Endometrium (tissue), 2 donors: Measurements from ENCODE around the gene CRACR2A.

Experiments used
- FAIRE-seq: peaks from 2 replicates; lab custom pipeline; 2012; peaks lifted over from hg19 to GRCh38; lab: Jason Lieb, UNC
- donor health status: control.
- donor health status: control.

The CRACR2A gene

GRCh38 chr12:3723916-3724805, 28.7 kb downstream of the CRACR2A start:
- no peak for FAIRE-seq

DNA sequence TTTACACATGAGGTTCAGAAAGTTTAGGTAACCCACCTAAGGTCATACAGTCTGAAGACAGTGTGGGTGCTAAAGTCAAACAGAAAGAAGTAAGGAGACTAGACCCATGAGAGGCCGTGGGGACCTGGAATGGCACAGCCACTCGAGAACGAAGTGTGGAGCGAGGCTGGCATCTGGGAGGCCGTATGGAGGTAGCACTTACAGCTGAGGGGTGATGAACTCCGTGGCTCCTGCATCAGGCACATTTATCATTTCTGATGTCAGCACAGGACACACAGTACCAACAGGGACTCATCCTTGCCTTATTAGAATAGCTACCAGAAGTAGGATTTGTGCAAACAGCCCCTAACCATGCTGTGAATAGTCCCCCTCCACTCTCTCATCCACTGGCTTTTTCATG, 30.5 kb downstream of the CRACR2A start:
- FAIRE-seq = no peak

DNA sequence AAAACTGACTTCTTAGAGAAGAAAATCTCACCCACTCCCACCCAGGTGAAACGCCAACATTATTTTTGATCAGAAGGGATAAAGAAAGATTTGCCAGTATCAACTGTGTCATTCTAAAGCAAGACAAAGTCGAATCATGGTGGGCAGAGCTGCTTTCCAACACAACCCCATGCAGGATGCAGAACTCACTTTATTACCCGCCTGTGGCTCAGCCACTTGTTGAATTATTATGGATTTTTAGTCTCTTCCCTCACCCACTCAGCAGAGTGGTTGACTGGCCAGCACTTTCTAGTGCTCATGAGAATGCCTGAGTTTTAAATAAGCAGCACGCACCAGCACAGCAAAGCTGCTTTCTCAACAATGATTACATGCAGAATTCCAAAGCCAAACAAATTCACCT, 32.1 kb downstream of the CRACR2A start:
- no peak for FAIRE-seq

GRCh38 chr12:3718100-3718499, 34.8 kb downstream of the CRACR2A start:
- no peak for FAIRE-seq

GRCh38 chr12:3717283-3717898, 35.5 kb downstream of the CRACR2A start:
- FAIRE-seq = no peak

- FAIRE-seq = no peak
Observed at GRCh38 chr12:3715999-3716398, 36.9 kb downstream of the CRACR2A start.

DNA sequence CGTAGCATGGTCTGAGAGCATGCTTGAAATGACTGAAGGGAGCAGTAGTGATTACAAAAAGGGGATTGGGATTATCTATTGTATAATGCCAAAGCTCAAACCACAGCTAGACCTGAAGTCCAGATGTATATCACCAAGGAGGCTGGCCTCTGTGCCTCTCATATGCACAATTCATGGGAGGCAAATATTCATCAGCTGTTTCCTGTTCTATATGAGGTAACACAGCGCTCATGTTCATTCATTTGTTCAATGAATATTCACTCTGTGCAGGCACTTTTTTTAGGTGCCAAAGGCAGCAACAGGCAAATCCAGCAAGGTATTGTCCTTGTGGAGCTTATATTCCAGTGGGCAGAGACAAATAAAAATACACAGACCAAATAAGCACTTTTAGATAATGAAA, 39.0 kb downstream of the CRACR2A start:
- no peak for FAIRE-seq

DNA sequence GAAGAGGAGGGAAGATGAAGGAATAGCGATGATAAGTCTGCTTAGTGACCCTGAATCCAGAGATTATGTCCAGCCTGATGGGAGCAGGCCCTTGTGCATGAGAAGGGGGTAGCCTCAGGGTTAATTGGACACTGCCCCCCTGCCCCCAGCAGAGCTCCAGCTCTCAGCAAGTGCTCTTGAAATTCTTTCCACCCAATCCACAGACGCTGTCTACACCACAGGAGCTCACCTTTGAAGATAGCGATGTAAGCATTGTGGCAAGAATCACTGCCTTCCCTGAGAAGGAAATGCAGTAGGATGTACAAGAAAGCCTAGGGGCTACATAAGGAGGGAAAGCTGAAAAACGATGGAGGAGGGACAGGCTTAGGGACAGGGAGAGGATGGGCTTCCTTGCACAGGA, 39.4 kb downstream of the CRACR2A start:
- FAIRE-seq = no peak

DNA sequence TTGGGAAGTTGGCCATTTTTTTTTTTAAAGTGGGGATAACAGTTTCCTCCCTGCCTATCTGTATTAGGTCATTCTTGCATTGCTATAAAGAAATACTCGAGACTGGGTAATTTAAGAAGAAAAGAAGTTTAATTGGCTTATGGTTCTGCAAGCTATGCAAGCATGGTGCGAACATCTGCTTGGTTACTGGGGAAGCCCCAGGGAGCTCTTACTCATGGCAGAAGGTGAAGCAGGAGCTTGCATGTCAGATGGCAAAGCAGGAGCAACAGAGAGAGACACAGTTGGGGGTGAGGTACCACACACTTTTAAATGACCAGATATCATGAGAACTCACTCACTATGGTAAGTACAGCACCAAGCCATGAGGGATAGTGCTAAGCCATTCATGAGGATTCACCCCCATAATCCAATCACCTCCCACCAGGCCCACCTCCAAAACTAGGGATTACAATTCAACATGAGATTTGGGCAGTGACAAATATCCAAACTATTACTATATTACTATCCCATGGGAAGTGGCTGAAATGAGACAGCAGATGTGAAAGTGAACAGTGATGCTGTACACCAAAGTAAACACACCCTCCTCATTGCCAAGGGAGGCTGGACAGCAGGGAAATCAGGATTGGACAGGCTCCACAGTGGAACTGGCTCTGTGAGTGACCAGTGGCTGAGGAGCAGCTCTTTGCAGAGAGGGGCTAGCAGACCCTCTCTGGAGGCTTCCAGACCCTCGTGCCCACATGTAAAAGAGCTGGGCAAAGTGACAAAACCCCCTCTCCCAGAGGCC, 40.5 kb downstream of the CRACR2A start:
- FAIRE-seq = no peak

- FAIRE-seq = no peak
Observed at GRCh38 chr12:3705354-3705675, 47.6 kb downstream of the CRACR2A start.

DNA sequence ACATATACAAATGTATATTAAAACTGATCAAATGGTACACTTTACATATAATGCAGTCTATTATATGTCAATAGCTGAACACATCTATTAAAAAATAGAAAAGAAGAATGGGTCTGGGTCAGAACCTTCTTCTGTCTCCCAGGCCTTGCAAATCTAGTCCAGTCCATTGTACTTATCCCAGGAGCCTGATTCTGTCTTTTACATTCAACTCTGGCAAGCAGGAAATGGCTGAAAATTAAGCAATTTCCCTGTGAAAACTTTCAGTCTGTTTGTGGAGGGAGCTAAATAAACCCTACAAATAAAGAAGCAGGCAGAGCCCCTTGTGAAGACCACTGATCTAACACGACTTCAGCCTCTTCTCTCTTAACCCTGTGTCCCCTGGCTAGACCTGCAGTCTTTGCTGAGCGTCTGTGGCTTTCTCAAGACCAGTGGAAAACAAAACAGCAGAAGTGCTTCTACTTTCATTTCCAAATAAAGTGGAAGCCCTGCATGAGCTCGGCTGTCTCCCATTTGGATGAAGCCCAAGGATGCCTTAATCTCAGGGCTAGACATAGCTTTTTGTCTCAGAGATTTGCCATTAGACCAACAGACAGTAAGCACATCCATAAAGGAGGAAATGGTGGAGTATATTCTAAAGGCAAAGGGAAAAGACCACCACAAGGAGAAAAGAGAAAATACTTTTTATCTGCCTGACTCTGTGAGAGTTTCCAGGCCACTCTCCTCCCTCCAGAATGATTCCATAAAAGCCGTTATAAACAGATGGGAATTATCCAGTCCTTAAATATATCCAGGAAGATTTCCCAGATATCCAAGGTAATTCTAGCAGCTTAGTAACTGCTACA, 48.2 kb downstream of the CRACR2A start:
- no peak for FAIRE-seq

DNA sequence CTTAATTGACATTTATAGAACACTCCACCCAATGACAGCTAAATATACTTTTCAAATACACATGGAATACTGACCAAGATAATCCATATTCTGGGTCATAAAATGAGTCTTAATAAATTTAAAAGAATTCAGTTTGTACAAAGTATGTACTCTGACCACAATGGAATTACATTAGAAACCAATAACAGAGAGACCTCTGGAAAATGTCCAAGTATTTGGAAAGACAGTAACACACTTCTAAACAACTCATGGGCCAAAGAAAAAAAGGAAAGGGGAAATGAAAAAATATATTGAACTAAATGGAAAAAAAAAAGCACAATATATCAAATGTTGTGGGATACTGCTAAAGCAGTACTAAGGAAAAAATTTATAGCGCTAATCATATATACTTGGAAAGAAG, 52.0 kb downstream of the CRACR2A start:
- FAIRE-seq = no peak

DNA sequence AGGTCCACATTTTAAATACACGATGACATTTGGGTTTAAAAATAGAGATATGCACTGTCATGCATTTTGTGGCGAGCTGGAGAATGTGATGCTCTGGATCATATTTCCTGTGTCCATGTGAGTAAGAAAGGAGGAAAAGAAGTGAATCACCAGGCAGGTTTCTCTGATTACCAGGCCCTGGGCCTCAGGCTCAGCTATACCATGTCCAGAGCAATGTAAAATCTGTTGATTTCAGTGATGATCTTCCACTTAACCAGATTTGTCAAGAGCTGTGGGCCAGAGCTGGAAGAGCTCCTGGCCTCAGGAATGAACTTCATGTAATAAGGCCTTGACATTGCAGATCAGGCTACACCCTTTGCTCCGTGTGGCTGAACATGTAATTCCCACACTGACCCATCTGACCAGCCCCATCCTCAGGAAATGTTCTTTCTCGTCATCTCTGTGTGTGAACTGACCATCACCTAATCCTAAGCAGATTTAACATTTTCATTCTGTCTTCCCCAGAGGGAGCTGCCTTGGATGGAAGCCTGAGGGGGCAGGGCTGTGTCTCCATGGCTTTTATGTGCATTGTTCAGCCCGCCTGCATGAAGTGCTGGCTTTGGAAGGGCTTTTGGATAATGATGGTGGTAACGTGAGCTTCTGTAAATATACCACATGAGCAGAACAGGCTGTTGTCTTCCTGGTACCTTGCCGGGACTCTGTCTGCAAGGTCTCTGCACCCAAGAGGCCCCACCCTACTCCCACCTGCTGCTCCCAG, 54.5 kb downstream of the CRACR2A start:
- FAIRE-seq = no peak

DNA sequence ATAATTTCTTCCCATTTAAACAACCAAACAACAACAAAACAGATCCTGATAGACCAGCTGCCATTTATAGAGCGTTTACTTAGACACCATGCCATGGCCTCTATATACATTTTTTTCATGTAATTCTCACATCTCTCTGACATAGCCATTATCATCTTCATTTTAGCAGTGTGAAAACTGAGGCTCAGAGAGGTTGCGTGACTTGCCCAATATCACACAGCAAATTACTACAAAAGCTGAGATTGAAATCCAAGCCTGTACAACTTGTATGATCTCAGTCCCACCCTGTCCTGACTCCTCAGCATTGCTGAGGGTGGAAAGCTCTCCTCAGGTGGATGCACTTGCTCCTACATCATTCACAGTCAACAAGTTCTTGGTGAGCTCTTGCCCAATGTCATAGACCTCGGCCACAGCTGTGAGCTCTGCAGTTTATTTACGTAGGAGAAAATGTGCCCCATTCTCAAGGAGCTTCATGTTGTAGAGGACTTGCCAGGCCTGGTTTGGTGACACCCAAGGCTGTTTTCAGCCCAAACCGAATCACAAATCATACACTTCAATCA, 55.5 kb downstream of the CRACR2A start:
- no peak for FAIRE-seq

DNA sequence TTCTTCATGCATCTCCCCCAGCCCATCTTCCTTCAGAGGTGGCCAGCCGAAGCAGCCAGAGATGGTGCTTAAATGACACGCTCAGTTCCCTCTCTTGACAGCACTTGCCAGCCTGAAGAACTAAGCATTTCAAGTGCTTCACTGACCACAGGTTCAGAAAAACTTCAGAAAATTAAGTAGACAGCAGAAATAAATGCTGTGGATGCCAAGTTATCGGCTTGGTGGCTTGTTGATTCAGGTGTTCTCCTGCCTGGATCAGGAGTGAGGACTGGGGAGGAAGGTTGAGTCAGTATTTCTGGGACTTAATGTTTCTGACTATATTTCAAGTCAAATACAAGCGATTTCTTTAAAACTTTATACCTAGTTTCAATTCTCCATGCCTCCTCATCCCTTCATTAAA, 58.2 kb downstream of the CRACR2A start:
- no peak for FAIRE-seq

DNA sequence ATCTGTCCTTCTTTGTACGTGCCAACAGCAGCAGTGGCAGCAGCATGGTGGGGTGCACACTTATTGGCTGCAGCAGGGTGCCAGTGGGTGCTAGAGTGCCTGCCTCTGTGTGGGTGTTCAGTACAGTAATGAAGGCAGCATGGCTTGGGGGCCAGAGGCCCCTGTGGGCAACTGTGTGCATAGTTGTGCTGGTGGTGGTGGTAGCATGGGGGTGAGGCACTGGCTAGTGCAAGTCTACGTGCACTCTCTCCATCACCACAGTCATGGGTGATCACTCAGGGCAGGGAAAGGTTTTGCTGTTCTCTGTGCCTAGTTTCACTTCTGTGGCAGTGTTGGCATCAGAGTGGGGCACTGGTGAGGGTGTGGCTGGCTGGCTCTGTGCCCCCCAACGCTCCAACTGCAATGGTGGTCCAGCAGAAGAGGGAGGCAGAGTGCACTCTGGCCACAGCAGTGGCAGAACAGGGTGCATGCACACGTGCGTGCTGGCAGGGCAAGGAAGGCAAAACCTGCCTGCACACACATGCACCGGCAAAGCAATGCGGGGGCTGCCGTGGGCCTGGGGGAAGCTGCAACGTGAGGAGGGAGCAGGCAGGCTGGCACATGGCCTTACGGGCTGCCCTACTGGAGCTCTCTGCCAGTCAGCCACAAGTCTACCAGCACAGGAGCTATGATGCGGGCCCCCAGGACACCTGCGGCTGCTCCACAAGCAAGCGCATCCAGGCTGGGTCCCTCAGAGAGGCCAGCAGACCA, 60.1 kb downstream of the CRACR2A start:
- no peak for FAIRE-seq

DNA sequence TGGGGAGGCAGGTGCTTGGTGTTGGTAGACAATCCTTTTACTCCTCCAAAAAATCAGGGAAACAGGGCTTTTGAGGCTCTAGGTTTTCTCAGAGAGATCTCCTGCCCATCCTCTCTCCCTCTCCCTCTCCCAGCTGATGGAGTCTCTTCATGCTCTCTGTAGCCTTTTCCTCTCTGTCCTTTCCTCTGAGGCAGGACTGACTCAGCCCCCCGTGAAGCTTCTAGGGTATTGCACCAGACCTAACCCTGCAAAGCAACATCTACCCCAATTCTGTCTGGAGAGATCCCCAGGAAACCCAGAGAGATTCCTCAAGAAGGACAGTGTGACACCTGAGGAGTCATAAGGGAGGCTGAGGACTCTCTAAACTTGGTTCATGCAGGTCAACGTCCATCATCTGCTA, 66.4 kb downstream of the CRACR2A start:
- no peak for FAIRE-seq

GRCh38 chr12:3685830-3686229, 67.1 kb downstream of the CRACR2A start:
- FAIRE-seq = no peak

DNA sequence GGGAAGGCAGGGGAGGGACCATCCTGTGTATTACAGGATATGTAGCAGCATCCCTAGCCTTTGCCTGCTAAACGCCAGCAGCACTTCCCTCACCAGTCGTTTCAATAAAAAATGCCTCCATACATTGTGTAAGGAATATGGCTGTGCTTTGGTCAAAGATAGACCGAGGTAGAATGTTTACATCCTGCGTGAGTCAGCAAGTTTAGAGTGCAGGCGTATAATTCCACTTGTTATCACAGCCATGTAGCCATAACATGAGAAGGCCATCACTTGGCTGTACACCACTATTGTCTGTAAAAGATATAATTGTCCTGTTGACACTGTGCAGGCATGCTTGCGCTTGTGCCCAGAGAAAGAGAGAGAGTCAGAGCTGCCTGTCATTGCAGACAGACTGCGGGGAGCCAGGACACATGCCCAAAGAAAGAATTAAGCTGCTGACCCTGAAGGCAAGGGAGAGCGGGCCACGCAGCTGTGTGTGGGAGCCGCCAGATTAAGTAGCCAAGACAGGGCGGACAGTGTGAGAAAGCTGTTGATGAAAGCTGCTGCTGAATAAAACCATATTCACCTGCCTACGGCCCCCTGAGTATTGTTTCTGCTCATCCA, 68.4 kb downstream of the CRACR2A start:
- FAIRE-seq = no peak

DNA sequence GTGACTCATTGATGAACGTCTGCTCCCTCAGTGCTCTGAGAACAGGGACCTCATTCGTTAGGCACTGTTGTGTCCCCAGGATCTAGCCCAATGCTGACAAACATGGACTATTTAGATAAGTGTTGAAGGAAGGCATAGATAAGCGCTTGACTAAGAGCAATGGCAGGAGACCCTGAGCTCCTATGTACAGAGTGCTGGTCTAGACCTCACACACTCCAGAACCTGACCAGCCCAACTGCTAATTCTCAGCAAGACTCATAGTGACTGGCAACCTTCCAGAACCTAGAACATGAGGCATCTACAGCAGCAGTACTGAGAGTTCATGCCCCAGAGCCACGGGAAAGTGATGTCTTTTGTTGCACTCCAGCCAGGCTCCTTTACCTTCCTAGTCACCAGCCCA, 69.2 kb downstream of the CRACR2A start:
- FAIRE-seq = no peak
